Measurements from ENCODE around the gene MAGEA12.
"Not testable (repeated sequence)": the region's sequence is repeated elsewhere in the genome, so short reads cannot be mapped to it uniquely, and the experiment has no call there.

The MAGEA12 gene

DNA sequence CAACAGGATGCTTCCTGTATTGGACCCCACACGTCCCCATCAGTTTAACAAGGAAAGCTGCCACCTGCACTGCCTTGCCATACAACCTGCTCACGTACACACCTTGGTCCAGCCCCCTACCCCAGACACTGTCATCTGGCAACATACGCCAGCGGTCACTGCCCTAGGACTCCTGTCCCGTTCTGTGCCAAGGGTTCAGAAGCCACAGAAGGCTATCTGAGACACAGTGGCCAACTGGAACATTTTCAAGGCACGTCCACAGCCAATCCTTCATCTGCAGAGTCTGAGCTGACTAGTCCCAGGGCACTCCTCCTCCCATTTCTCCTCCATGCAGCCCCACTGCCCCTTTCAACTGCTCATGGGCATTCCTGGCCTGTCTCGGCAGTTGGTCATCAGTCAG, 28.0 kb downstream of the MAGEA12 start:
- DNase-seq (ENCODE audit: low spot score) = not testable (repeated sequence)

GRCh38 chrX:152766562-152766961, 33.0 kb downstream of the MAGEA12 start:
- not testable (repeated sequence) for DNase-seq (ENCODE audit: low spot score)

DNA sequence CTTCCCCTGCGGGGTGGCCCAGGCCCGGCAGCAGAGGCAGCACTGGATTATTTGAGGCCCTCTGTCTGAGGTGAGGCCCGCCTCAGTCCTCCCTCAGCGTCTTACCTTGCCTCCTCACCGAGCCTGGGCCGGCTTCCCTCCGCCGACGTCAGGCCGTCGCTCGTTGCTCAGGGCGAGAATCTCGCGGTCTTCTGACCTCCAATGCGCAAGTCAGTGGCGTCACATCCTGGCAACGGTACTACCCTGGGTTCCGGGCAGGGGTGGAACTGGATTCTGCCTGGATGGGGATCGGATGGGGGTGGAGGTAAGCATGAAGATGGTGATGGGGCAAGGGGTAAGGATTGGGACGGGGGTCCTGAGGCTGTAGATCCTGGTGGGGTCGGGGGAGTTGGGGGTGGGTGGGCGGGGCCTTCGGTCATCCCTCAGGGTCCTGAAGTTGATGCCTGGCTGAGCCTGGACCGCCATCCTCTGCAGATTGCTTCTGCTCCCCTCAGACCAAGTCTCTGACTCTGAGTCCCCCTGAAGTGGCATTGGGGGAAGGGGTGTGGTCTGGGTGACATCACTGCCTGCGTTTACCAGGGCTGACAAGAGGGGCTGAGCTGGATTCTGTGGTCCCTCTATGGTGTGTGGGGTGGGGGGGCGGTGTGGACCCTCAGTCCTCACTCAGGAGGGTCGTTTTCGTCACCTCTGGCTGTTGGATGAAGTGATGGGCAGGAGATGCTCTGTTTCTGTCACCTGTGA, 36.2 kb downstream of the MAGEA12 start, which contains the start of gene MAGEA6:
TSS of gene MAGEA6 (minus strand) at position 141 of the 741 bp plus-strand sequence. CDS start 2,039 bp downstream, outside the sequence.
- DNase-seq (ENCODE audit: low spot score) = not testable (repeated sequence)

- DNase-seq (ENCODE audit: low spot score) = not testable (repeated sequence)
Observed at GRCh38 chrX:152787062-152787461, 53.5 kb downstream of the MAGEA12 start.

Measured in pons (tissue), 1 donor.